DMS114 treated with DMSO at 0.1 percent for 48 hours (cell line): ENCODE results near the gene MYLK.
A peak's percentile ranks its signal among the peaks of the same experiment; 100 is the strongest.
"Not testable (repeated sequence)": the region's sequence is repeated elsewhere in the genome, so short reads cannot be mapped to it uniquely, and the experiment has no call there.

Source experiments
- DNase-seq: peaks from one replicate; lab custom pipeline; 2025; ENCODE audit not compliant: unreplicated experiment; lab: John Stamatoyannopoulos, UW

The MYLK gene

GRCh38 chr3:123884203-123884831, at the start of gene MYLK:
Gene MYLK (minus strand): TSS chr3:123884332. CDS start chr3:123793841, 90,491 bp downstream.
- DNase-seq = peak; percentile 72

- DNase-seq = no peak
These were observed 46.3 kb upstream of the MYLK start for GRCh38 chr3:123930445-123930844.

- no peak for DNase-seq
These were observed 45.2 kb upstream of the MYLK start for GRCh38 chr3:123929325-123929724.

- DNase-seq = no peak
These were observed 42.3 kb upstream of the MYLK start for GRCh38 chr3:123926396-123926795.

GRCh38 chr3:123920868-123921267, 36.7 kb upstream of the MYLK start:
- no peak for DNase-seq

- no peak for DNase-seq
These were observed 36.3 kb upstream of the MYLK start for GRCh38 chr3:123920383-123920782.

GRCh38 chr3:123919353-123919752, 35.2 kb upstream of the MYLK start:
- DNase-seq = no peak

GRCh38 chr3:123914829-123915228, 30.7 kb upstream of the MYLK start:
- DNase-seq = no peak

- DNase-seq = no peak
These were observed 25.7 kb upstream of the MYLK start for GRCh38 chr3:123909785-123910184.

GRCh38 chr3:123907720-123908119, 23.6 kb upstream of the MYLK start:
- no peak for DNase-seq

GRCh38 chr3:123899300-123899865, 15.3 kb upstream of the MYLK start:
- DNase-seq = no peak

- no peak for DNase-seq
These were observed 8.9 kb upstream of the MYLK start for GRCh38 chr3:123893012-123893411.

GRCh38 chr3:123892195-123892594, 8.1 kb upstream of the MYLK start:
- no peak for DNase-seq

- not testable (repeated sequence) for DNase-seq
These were observed 6.9 kb upstream of the MYLK start for GRCh38 chr3:123890991-123891390.

- not testable (repeated sequence) for DNase-seq
These were observed 6.0 kb upstream of the MYLK start for GRCh38 chr3:123890162-123890561.

GRCh38 chr3:123884993-123885392, 861 bp upstream of the MYLK start:
- no peak for DNase-seq

- no peak for DNase-seq
These were observed 380 bp downstream of the MYLK start for GRCh38 chr3:123883701-123884202.

- DNase-seq = no peak
These were observed 1.0 kb downstream of the MYLK start for GRCh38 chr3:123883111-123883510.

GRCh38 chr3:123881771-123882170, 2.4 kb downstream of the MYLK start:
- no peak for DNase-seq

GRCh38 chr3:123880998-123881561, 3.1 kb downstream of the MYLK start:
- peak; percentile 14 for DNase-seq

- no peak for DNase-seq
These were observed 5.3 kb downstream of the MYLK start for GRCh38 chr3:123878807-123879206.

GRCh38 chr3:123877965-123878364, 6.2 kb downstream of the MYLK start:
- no peak for DNase-seq
